Measurements from ENCODE around the gene PSMG3.

PSMG3 gene

DNA sequence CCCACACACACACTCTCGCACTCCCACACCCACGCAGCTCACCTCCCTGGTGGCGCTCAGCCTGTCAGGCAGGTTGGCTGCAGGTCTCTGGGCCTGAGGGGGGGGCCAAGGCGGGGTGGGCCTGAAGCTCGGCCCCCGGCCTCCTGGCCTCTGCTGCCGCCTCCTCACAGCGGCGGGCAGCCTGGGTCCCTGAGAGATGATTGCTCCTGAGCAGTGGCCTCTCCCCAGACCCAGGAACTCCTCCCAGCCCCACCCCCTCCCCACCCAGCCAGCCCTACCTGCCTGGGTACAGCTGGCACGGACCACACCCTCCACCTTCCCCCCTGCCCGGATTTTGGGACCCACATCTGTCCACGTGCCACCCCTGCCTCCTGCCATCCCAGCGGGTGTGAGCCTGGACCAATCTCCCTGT is 9.2 kb downstream of the PSMG3 start:
- DNase-seq (ENCODE audit: low read depth, low spot score) = no peak
- peak overlapping the region; percentile 74 for H3K27ac ChIP-seq

DNA sequence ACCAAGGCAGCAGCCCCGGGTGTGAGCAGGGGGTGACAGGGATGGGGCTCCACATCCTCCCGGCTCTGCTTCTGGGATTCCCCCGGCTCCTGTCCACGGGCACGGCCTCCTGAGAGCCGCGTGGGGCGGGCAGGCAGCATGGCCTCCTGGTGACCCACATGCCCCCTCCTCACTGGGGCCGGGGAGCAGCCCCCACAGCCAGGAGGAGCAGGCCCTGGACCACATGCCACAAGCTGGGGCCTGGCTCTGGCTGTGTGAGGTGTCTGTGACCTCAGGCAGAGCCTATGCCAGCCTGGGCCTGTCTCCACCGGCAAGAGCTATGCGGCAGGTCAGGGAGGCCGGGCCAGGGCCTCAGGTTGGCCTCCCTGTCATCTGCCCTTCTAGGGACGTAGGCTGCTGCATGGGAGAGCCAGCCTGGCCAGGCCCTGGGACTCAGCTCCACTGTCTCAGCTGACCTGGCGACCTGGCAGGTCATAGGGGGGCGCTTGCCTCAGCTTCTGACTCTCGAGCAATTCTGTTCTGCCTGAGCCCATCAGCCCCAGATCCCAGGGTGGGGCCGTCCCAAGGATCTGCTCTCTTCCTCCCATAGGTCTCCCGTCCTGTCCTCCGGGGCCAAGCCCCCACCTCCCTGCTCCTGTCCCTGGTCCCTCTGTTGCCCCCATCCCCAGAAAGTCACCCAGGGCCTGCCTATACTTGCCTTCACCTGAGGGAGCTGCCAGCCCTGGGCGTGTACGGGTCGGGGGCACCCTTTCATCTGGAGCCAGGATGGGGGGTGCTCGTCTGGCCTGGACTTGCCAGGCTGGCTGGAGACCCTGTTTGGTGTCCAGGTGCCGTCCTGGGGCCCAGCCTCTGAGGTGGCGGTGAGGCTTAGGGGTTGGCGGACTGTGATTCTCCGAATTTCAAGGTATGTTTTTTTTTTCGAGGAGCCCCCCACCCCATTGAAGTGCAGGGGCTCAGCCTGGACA is 9.9 kb downstream of the PSMG3 start:
- peak overlapping the region; percentile 74 for H3K27ac ChIP-seq
- DNase-seq (ENCODE audit: low read depth, low spot score) = no peak

GRCh38 chr7:1558841-1559625 is 10.8 kb downstream of the PSMG3 start:
- no peak for DNase-seq (ENCODE audit: low read depth, low spot score)
- peak overlapping the region; percentile 74 for H3K27ac ChIP-seq

DNA sequence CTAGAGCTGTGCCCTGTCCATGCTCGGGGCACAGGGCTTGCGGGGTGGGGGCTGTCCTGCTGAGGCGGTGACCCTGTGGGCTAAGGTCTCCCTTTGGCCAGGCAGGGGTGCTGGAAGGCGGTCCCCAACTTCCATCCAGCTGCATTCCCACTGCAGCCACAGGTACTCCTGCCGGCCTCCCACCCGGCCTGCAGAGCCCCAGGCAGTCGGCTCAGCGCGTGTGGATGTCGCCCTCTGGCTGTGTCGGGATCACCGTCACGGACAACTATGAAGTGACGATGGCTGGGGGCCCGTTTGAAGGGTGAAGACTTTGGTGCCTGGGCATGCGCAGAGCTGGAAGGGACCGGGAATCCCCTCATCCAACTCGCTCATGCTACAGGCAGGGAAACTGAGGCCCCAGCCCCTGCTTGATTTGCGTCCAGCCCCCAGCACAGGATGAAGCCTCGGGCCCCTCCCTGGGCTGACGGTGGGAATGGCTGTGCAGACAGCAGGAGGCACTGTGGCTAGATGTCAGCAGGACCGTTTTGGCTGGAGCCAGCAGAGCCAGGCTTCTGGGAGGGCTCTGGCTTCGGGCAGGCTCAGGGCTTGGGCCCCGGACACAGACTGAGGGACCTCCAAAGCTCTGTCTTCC is 11.5 kb downstream of the PSMG3 start:
- DNase-seq (ENCODE audit: low read depth, low spot score) = no peak
- H3K27ac ChIP-seq = peak overlapping the region; percentile 74

GRCh38 chr7:1557771-1558170 is 12.1 kb downstream of the PSMG3 start:
- H3K27ac ChIP-seq = peak overlapping the region; percentile 74
- no peak for DNase-seq (ENCODE audit: low read depth, low spot score)

DNA sequence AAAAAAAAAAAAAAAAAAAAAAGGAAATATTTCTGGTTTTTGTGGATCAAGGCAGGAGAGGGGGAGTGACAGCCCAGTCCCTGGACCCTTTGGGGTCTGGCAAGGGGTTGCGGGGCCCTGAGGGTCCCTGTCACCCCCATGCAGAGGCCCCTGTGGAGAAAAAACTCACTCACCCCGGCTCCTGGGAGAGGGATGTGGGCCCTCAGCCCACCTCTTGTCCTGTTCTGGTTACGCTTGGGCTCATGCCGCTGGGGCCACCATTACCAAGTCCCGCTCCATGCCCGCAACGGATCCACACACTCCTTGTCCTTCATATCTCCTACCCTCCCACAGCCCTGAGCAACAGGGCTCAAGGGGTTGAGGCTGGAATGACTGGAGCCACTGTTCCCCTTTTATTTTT is 12.8 kb downstream of the PSMG3 start:
- H3K27ac ChIP-seq = peak overlapping the region; percentile 94

DNA sequence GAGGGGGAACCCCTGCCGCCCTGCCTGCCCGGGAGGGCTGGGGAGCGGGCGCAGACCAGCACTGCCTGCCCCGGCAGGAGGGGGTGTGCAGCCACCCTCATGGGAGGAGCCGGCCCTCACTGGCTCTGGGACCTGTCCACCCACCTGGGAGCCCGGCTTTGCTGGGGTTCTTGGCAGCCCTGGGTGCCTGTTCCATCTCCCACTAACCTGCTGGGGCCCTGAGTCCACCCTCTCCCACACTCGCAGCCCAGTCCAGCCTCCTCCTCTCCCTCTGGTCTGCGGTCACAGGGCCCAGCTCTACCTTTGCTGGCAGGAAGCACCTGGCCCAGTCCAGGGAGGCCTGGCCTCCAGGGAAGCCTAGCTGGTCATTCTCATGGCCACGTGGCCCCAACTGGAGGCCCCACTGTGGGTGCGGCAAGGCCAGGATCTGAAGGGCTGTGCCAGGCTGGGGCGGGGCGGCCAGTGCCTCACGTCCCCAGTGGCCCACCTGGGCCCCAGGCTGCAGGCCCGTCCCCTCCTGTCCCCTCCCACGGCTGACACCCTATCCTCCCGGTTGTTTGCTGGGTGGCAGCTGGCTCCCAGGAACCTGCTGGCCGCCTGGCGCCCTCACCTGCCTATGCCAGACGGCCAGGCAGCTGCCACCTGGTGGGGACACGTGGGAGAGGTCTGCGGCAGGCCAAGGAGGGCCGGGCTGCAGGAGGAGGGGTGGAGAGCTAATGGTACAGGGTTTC is 13.9 kb downstream of the PSMG3 start, which contains the start of gene TMEM184A:
TSS of gene TMEM184A (minus strand) at position 393 of the 731 bp plus-strand sequence. CDS start 721 bp downstream, outside the sequence.
- H3K27ac ChIP-seq = peak within 1 kb of the TSS; percentile 94
- no peak for DNase-seq (ENCODE audit: low read depth, low spot score)

More for the DNA sequence above, 12.8 kb downstream of the PSMG3 start:
- no peak for DNase-seq (ENCODE audit: low read depth, low spot score)

GRCh38 chr7:1555046-1555812 is 14.6 kb downstream of the PSMG3 start:
- DNase-seq (ENCODE audit: low read depth, low spot score) = no peak
- peak overlapping the region; percentile 94 for H3K27ac ChIP-seq

- peak overlapping the region; percentile 94 for H3K27ac ChIP-seq
- DNase-seq (ENCODE audit: low read depth, low spot score) = no peak
Measured at GRCh38 chr7:1554333-1555045, 15.3 kb downstream of the PSMG3 start.

DNA sequence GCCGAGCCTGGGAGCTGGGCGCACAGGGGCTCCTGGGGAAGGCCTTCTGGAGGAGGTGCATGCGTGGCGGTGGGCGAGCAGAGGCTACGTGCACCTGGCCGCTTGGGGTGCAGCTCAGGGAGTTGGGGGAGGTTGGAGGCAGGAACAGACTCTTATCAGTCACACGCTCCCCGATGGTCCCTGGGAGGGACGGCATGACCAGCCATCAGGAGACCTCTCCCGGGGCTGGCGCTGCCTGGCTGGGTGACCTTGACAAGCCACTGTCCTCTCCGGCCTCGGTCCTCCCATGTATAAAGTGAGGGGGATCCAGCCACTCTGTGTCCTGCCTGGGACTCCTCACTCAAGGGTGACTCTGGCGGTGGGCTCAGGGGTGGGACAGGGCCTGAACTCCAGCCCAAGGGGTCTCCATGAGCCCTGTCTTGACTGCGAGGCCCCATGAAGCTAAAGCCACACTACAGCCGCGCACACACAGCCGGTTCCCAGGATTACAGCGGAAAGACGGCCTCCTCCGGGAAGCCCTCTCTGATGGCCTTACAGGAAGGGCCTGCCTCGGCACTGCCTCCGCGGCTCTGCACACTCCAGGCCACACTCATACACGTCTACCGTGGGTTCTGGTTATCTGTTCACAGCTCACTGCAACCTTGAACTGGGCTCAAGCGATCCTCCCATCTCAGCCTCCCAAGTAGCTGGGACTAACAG is 16.2 kb downstream of the PSMG3 start:
- DNase-seq (ENCODE audit: low read depth, low spot score) = no peak
- no peak overlapping the region for H3K27ac ChIP-seq

DNA sequence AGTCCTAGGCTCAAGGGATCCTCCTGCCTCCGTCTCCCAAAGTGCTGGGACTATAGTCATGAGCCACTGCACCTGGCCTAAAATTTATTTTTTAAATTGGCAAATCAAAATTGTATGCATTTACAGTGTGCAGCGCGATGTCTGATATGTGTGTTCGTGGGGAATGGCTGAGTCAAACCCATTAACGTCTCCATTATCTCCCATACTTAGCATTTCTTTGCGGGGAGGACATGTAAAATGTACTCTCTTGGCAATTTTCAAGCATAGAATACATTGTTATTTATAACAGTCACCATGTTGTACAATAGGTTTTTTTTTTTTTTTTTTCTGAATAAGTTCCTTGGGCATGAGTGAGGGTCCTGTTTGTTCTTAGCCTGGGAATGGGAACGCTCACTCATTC is 17.6 kb downstream of the PSMG3 start:
- DNase-seq (ENCODE audit: low read depth, low spot score) = no peak
- H3K27ac ChIP-seq = no peak overlapping the region

- no peak overlapping the region for H3K27ac ChIP-seq
- no peak for DNase-seq (ENCODE audit: low read depth, low spot score)
Measured at GRCh38 chr7:1550846-1551155, 19.0 kb downstream of the PSMG3 start.

DNA sequence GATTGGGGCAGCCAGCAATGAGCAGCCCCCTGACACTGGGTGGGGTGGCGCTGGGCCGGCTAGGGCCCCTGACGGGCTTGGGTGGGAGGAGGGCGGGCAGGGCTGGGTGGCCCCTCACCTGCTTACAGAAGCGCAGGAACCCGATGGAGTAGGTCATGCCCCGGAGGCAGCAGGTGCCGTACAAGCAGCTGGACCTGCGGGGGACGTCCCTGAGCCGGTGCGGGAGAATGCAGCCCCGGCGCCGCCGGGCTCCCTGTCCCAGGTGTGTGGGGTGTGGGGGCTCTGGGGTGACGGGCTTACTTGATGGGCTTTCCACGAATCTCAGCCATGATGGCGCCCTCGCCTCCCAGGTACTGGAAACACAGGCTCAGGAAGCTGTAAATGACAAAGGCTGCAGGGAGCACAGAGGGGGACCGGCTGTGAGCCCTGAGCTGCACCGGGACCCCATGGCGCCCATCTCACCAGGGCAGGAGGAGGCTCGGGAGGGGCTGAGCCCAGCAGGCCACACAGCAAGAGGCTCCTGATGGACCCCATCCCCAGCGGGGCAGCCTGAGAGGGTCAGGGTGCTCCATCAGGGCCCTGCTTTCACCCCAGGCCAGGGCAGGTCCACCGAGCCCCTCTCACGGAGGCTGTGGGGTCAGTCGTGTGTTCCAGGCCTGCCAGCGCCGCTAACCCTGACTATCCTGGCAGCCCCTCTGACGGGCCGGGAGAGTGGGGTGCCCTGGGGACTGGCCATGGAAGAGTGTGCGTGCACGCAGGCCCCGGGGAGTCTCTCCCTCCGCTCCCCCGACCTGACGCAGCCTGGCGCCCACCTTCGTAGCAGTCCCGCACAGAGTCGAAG is 19.6 kb downstream of the PSMG3 start:
- H3K27ac ChIP-seq = no peak overlapping the region
- no peak for DNase-seq (ENCODE audit: low read depth, low spot score)

- no peak overlapping the region for H3K27ac ChIP-seq
- DNase-seq (ENCODE audit: low read depth, low spot score) = no peak
Measured at GRCh38 chr7:1549357-1550004, 20.4 kb downstream of the PSMG3 start.

DNA sequence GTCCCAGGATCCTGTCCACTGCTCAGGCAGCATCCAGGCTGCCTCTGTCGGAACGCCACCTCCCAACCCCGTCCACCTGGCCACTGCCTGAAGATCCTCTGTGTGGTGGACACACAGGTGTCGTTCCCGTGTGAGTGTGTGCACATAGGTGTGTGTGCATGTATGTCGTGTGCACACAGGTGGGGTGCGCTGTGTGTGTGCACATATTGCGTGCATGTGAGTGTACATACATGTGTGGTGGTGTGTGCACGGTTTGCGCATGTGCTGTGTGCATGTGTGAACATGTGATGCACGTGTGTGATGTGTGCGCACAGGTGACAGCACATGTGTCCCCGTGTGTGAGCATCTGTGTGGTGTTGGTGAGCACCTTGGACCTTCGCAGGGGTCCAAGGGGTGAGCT is 20.9 kb downstream of the PSMG3 start:
- no peak for DNase-seq (ENCODE audit: low read depth, low spot score)
- no peak overlapping the region for H3K27ac ChIP-seq

GRCh38 chr7:1548438-1548831 is 21.4 kb downstream of the PSMG3 start:
- no peak overlapping the region for H3K27ac ChIP-seq
- DNase-seq (ENCODE audit: low read depth, low spot score) = no peak
